Neural cell (in vitro differentiated cells): Measurements from ENCODE around the gene LYVE1. TPM values are rescaled to one million over a fixed set of nuclear protein-coding genes. Genes with fewer than 3 reads are reported as not detected.

ENCODE experiments used
- H2AFZ ChIP-seq: fragments of 200-600, 300-800 bp; sonication (generic), shearing (Covaris generic); 2 replicates; pipeline ENCODE4 v1.6.0; 2014; ENCODE audit warnings: low read depth, mild to moderate bottlenecking, antibody characterized with exemption, low read length, moderate library complexity
- H3F3A ChIP-seq: fragments of 200-600 bp; shearing (Covaris generic); 2 replicates; pipeline ENCODE4 v1.6.1; 2016; ENCODE audit warnings: mild to moderate bottlenecking, moderate library complexity, mixed read lengths, antibody characterized with exemption, low read length; ENCODE audit not compliant: insufficient read depth, poor library complexity, severe bottlenecking
- H3K27ac ChIP-seq: fragments of 200-600, 300-800 bp; sonication (generic), shearing (Covaris generic); 2 replicates; pipeline ENCODE4 v1.5.1; 2014; ENCODE audit warnings: mild to moderate bottlenecking, low read length, moderate library complexity
- H3K27me3 ChIP-seq: fragments of 300-800, 200-600 bp; sonication (generic), shearing (Covaris generic); 2 replicates; pipeline ENCODE4 v1.6.0; 2014; ENCODE audit warnings: mild to moderate bottlenecking, low read depth, low read length, moderate library complexity; ENCODE audit not compliant: insufficient read depth
- H3K36me3 ChIP-seq: fragments of 300-800, 200-600 bp; sonication (generic), shearing (Covaris generic); 2 replicates; pipeline ENCODE4 v1.5.1; 2014; ENCODE audit warnings: mild to moderate bottlenecking, antibody characterized with exemption, low read length, moderate library complexity; ENCODE audit not compliant: insufficient read depth
- H3K4me2 ChIP-seq: fragments of 300-800, 200-600 bp; sonication (generic), shearing (Covaris generic); 2 replicates; pipeline ENCODE4 v1.6.0; 2014; ENCODE audit warnings: mild to moderate bottlenecking, low read length
- H3K4me3 ChIP-seq: fragments of 300-800, 200-600 bp; sonication (generic), shearing (Covaris generic); 2 replicates; pipeline ENCODE4 v1.5.1; 2014; ENCODE audit warnings: mild to moderate bottlenecking, low read length, moderate library complexity
- H3K79me2 ChIP-seq: fragments of 200-600 bp; shearing (Covaris generic); replicated peaks from 2 replicates; pipeline ENCODE4 v1.6.0; 2014; ENCODE audit warnings: mild to moderate bottlenecking, low read length, moderate library complexity; ENCODE audit not compliant: insufficient read depth
- H3K9ac ChIP-seq: fragments of 300-800, 200-600 bp; sonication (generic), shearing (Covaris generic); 2 replicates; pipeline ENCODE4 v1.6.1; 2016; ENCODE audit warnings: mild to moderate bottlenecking, low read length, mixed read lengths
- H3K9me2 ChIP-seq: fragments of 200-600 bp; shearing (Covaris generic); 2 replicates; pipeline ENCODE4 v1.6.1; 2016; ENCODE audit warnings: mild to moderate bottlenecking, low read length, mixed read lengths; ENCODE audit not compliant: insufficient read depth
- H3K9me3 ChIP-seq: fragments of 200-600, 300-800 bp; sonication (generic), shearing (Covaris generic); 2 replicates; pipeline ENCODE4 v1.6.1; 2016; ENCODE audit warnings: mild to moderate bottlenecking, mixed run types, low read length, moderate library complexity, mixed read lengths
- H4K20me1 ChIP-seq: fragments of 200-600 bp; shearing (Covaris generic); 2 replicates; pipeline ENCODE4 v1.6.1; 2016; ENCODE audit warnings: mild to moderate bottlenecking, mixed run types; ENCODE audit not compliant: insufficient read depth
- CTCF ChIP-seq: fragments of 450-650 bp; IDR thresholded peaks from 2 replicates; pipeline ENCODE4 v1.5.1; 2014; ENCODE audit warnings: antibody characterized with exemption, mild to moderate bottlenecking, moderate library complexity; ENCODE audit not compliant: poor library complexity, severe bottlenecking
- EP300 ChIP-seq: fragments of 450-650 bp; conservative IDR thresholded peaks from 2 replicates; pipeline ENCODE4 v1.6.1; 2014; ENCODE audit warnings: antibody characterized with exemption, mild to moderate bottlenecking, moderate library complexity; ENCODE audit not compliant: poor library complexity, severe bottlenecking
- EZH2 ChIP-seq: fragments of 200-600, 300-800 bp; shearing (Covaris generic), sonication (generic); IDR thresholded peaks from 2 replicates; pipeline ENCODE4 v1.6.1; 2014; ENCODE audit warnings: antibody characterized with exemption, low read length, borderline replicate concordance, mild to moderate bottlenecking; ENCODE audit not compliant: insufficient read depth, poor library complexity, severe bottlenecking
- MXI1 ChIP-seq: fragments of 450-650 bp; conservative IDR thresholded peaks from 2 replicates; pipeline ENCODE4 v1.6.1; 2014; ENCODE audit warnings: antibody characterized with exemption, mild to moderate bottlenecking; ENCODE audit not compliant: poor library complexity, severe bottlenecking
- POLR2AphosphoS5 ChIP-seq: IDR thresholded peaks from 2 replicates; pipeline ENCODE4 v1.6.1; 2012
- RAD21 ChIP-seq: fragments of 450-650 bp; conservative IDR thresholded peaks from 2 replicates; pipeline ENCODE4 v1.6.1; 2014; ENCODE audit warnings: antibody characterized with exemption, mild to moderate bottlenecking, moderate library complexity
- REST ChIP-seq: IDR thresholded peaks from 2 replicates; pipeline ENCODE4 v1.6.1; 2012; ENCODE audit warnings: borderline replicate concordance
- SMC3 ChIP-seq: fragments of 450-650 bp; conservative IDR thresholded peaks from 2 replicates; pipeline ENCODE4 v1.6.1; 2014; ENCODE audit warnings: antibody characterized with exemption, mild to moderate bottlenecking, moderate library complexity; ENCODE audit not compliant: poor library complexity
- TAF1 ChIP-seq: IDR thresholded peaks from 2 replicates; pipeline ENCODE4 v1.6.1; 2012; ENCODE audit warnings: low read depth
- polyA plus RNA-seq: library from polyadenylated mRNA; depleted of rRNA; stranded (reverse); fragments of >200 nt; gene quantifications from 2 replicates; pipeline ENCODE4 v1.2.3, GENCODE V29; 2014

LYVE1 gene
- polyA plus RNA-seq, 1 donor from 2014 or later, result not detected

- H3K4me2 ChIP-seq, result no peak overlapping the region
- H3K9me2 ChIP-seq, result no peaks in the 10 kb centered on the region
- H3K4me3 ChIP-seq, result no peak overlapping the region
- no peak overlapping the region for H2AFZ ChIP-seq
- H3K9ac ChIP-seq, result no peak overlapping the region
- H3K9me3 ChIP-seq, result no peaks in the 10 kb centered on the region
- no peaks in the 10 kb centered on the region for H3K36me3 ChIP-seq
- H3K27ac ChIP-seq, result no peak overlapping the region
- no peaks in the 10 kb centered on the region for H4K20me1 ChIP-seq
- no peaks in the 10 kb centered on the region for H3K27me3 ChIP-seq
- no peaks in the 10 kb centered on the region for H3K79me2 ChIP-seq
- no peaks in the 10 kb centered on the region for H3F3A ChIP-seq
- TF ChIP-seq RAD21 (no peak), MXI1 (no peak), EZH2 (no peak), TAF1 (no peak), POLR2AphosphoS5 (no peak), REST (no peak), EP300 (no peak), SMC3 (no peak)
Observed at GRCh38 chr11:10565493-10565892, 3.0 kb downstream of the LYVE1 start.

GRCh38 chr11:10564696-10565318, 3.7 kb downstream of the LYVE1 start:
- no peaks in the 10 kb centered on the region for H4K20me1 ChIP-seq
- no peak overlapping the region for H3K4me2 ChIP-seq
- H3K27me3 ChIP-seq, result no peaks in the 10 kb centered on the region
- H3K9me3 ChIP-seq, result no peaks in the 10 kb centered on the region
- no peaks in the 10 kb centered on the region for H3F3A ChIP-seq
- TF ChIP-seq CTCF, result no peak
- no peak for TF ChIP-seq EP300
- no peak for TF ChIP-seq POLR2AphosphoS5
- no peak for TF ChIP-seq REST
- no peak for TF ChIP-seq EZH2
- TF ChIP-seq TAF1, result no peak
- no peak for TF ChIP-seq RAD21
- no peaks in the 10 kb centered on the region for H3K36me3 ChIP-seq
- no peaks in the 10 kb centered on the region for H3K9me2 ChIP-seq
- H3K79me2 ChIP-seq, result no peaks in the 10 kb centered on the region
- no peak overlapping the region for H3K27ac ChIP-seq
- no peak overlapping the region for H2AFZ ChIP-seq
- no peak overlapping the region for H3K4me3 ChIP-seq
- no peak overlapping the region for H3K9ac ChIP-seq
